Ascending aorta (tissue), 2 donors: ENCODE measurements around the gene HID1. TPM values are rescaled to one million over a fixed set of nuclear protein-coding genes. Genes with fewer than 3 reads are reported as not detected.

Experiments
- DNase-seq, 2 donors: peaks; one replicate each; pipeline ENCODE4 v3.0.0-alpha.2; 2019; ENCODE audit warnings: low spot score in 2 of 2
- H3K27ac ChIP-seq, 2 donors: fragments of 200-600 bp; sonication (generic); one replicate each; pipeline ENCODE4 v1.5.1; 2016 to 2017; ENCODE audit warnings: mild to moderate bottlenecking in 1 of 2
- H3K27me3 ChIP-seq: fragments of 200-600 bp; sonication (generic); one replicate; pipeline ENCODE4 v1.5.1; 2017
- H3K36me3 ChIP-seq, 2 donors: fragments of 200-600 bp; sonication (generic); one replicate each; pipeline ENCODE4 v1.5.1; 2016
- H3K4me1 ChIP-seq, 2 donors: fragments of 200-600 bp; sonication (generic); one replicate each; pipeline ENCODE4 v1.5.1; 2016 to 2017; ENCODE audit warnings: mild to moderate bottlenecking in 1 of 2
- H3K4me3 ChIP-seq, 2 donors: fragments of 200-600 bp; sonication (generic); one replicate each; pipeline ENCODE4 v1.5.1; 2016 to 2017; ENCODE audit warnings: mild to moderate bottlenecking in 1 of 2
- H3K9me3 ChIP-seq, 2 donors: fragments of 200-600 bp; sonication (generic); one replicate each; pipeline ENCODE4 v1.5.1; 2016
- CTCF ChIP-seq, 3 experiments: fragments of 200-600 bp in 2 of 3; fragments of 450-650 bp in 1 of 3; sonication (generic) in 2 of 3; IDR thresholded peaks; one replicate each; pipeline ENCODE4 v1.5.1; 2016 to 2019; ENCODE audit warnings: antibody characterized with exemption in 3 of 3, mild to moderate bottlenecking in 1 of 3, moderate library complexity in 1 of 3
- intact Hi-C: fragments of 100-400 bp; cut with DNase I; formaldehyde crosslinking; loops from one replicate; pipeline ENCODE4 v1.15.1; 2023
- total RNA-seq: library from RNA; depleted of rRNA; stranded (reverse); fragments of >200 nt; gene quantifications from one replicate; pipeline ENCODE4 v1.1.0, GENCODE V29; 2016

HID1 gene
- total RNA-seq, 1 donor from 2014 or later, result 103 TPM

DNA sequence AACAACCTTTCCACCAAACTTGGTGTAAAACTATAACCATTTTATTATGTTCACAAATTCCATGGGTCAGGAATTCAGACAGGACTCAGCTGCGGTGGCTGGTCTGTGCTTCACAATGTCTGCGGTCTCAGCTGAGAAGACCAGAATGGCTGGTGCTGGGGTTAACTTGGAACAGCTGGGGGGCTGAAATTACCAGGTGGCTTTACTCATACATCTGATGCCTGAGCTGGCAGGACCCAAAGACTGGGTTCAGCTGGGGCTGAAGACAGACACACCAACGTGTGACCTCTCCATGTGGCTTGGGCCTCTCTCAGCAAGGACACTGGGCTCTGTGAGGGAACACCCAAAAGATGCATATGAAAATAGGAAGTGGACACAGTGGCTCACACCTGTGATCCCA lies 5.7 kb upstream of the HID1 start:
- intact Hi-C loops, result no loop called here

GRCh38 chr17:74977802-74978201 lies 5.2 kb upstream of the HID1 start:
- Histone ChIP-seq H3K27ac (no peak overlapping the region), H3K4me3 (no peak overlapping the region), H3K4me1 (peaks cover 6 to 14% of the 10 kb centered on the region in 2 donors), H3K36me3 (no peaks in the 10 kb centered on the region), H3K9me3 (no peaks in the 10 kb centered on the region), H3K27me3 (no peaks in the 10 kb centered on the region)
- intact Hi-C loops, result no loop called here
- no peak for TF ChIP-seq CTCF (IDR thresholded peaks at IDR 0.05)
- DNase-seq, result no peak

More for the DNA sequence above, 5.7 kb upstream of the HID1 start:
- no peaks in the 10 kb centered on the region for H3K9me3 ChIP-seq
- H3K27me3 ChIP-seq, result no peaks in the 10 kb centered on the region
- H3K36me3 ChIP-seq, result no peaks in the 10 kb centered on the region
- TF ChIP-seq CTCF (IDR thresholded peaks at IDR 0.05), result no peak
- no peak overlapping the region for H3K4me3 ChIP-seq
- no peak for DNase-seq
- H3K27ac ChIP-seq, result no peak overlapping the region
- H3K4me1 ChIP-seq, result peaks cover 6 to 14% of the 10 kb centered on the region in 2 donors

DNA sequence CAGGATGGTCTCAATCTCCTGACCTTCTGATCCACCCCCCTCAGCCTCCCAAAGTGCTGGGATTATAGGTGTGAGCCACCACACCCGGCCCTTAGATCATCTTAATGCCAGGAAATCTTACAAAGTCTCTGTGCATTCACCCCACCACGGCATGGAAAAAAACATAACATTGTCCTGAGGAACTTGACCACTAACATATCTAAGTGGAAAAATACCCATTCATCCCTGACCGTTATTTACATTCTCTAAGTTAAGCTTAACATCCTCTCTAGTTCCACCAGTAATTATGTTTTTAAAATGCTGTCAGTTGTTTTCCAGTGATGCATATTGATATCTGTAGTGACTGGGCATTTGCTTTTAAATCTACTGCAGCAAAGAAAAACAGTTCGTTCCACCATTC lies 3.4 kb upstream of the HID1 start:
- H3K4me1 ChIP-seq, result peaks cover 4 to 10% of the 10 kb centered on the region in 2 donors
- no peak for TF ChIP-seq CTCF (IDR thresholded peaks at IDR 0.05)
- no peak overlapping the region for H3K27ac ChIP-seq
- no peak overlapping the region for H3K4me3 ChIP-seq
- no peaks in the 10 kb centered on the region for H3K9me3 ChIP-seq
- DNase-seq, result no peak
- H3K27me3 ChIP-seq, result no peaks in the 10 kb centered on the region
- H3K36me3 ChIP-seq, result no peaks in the 10 kb centered on the region
- intact Hi-C loops, result no loop called here

DNA sequence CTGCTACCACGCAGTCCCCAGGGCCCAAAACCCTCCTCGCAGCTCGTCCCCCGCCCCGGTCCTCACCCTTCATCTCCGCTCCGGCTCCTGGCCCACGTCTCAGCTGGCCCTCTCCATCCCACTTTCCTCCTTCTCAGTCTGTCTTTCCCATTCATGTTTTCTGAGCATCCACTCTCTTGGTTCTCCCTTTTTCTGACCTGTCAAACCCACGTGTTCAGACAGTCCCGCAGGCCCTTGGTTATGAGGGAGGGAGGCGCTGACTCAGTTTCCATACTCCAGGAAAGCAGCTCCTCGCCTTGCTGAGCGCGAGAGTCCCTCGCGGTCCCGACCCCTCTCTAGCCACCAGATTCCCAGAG lies 392 bp upstream of the HID1 start:
- Histone ChIP-seq H3K27me3 (no peaks in the 10 kb centered on the region), H3K27ac (no peak overlapping the region), H3K9me3 (no peaks in the 10 kb centered on the region), H3K4me1 (peaks cover 4 to 10% of the 10 kb centered on the region in 2 donors), H3K4me3 (peak overlapping the region; percentile 70 to 74), H3K36me3 (no peaks in the 10 kb centered on the region)
- TF ChIP-seq CTCF (IDR thresholded peaks at IDR 0.05), result no peak
- intact Hi-C loops, result no loop called here
- DNase-seq, result no peak

- no peaks in the 10 kb centered on the region for H3K9me3 ChIP-seq
- TF ChIP-seq CTCF (IDR thresholded peaks at IDR 0.05), result no peak
- peak overlapping the region; percentile 70 to 74 for H3K4me3 ChIP-seq
Observed at GRCh38 chr17:74971842-74972106, 785 bp downstream of the HID1 start.

DNA sequence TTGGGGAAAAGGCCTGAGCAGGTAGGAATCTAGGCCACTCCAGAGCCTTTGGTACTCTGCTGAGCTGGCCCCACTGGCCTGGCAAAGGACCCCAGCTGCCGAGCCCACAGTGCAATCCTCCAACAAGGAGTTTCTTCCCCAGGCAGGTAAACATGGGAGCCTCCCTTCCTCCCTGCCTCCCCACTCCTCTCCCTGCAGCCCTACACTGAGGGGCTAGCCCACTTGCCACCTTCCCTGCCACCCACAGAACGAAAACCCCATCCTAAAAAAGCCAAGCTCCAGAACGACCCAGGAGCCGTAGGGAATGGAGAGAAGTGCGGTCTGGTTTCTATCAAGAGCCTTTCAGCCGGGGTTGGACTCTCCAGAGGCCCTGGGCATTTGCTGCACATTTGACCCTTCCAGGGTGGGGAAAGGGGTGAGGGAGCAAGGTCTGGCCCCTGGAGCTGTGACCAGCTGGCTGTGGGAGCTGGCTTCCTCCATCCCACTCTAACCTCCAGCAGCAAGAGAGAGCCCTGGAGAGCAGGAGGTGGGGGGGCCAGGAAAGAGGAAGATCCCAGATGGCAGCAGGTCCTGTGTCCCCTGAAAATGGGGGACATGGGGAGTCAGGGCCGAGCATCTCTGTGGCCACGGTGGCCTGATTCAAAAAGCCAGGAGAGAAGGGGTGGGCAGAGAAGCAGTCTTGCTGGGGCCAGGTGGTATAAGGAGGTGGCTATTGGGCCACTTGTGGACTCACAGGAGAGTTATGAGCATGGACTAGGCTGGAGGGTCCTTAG lies 1.3 kb downstream of the HID1 start:
- Histone ChIP-seq H3K4me3 (peak overlapping the region; percentile 70 to 74), H3K9me3 (no peaks in the 10 kb centered on the region), H3K27ac (no peak overlapping the region), H3K36me3 (no peaks in the 10 kb centered on the region), H3K27me3 (no peaks in the 10 kb centered on the region), H3K4me1 (peaks cover 4 to 10% of the 10 kb centered on the region in 2 donors)
- no peak for DNase-seq
- intact Hi-C loops, result no loop called here
- TF ChIP-seq CTCF (IDR thresholded peaks at IDR 0.05), result no peak

More at GRCh38 chr17:74971842-74972106, 785 bp downstream of the HID1 start:
- no peak overlapping the region for H3K27ac ChIP-seq
- DNase-seq, result no peak
- peaks cover 4 to 10% of the 10 kb centered on the region in 2 donors for H3K4me1 ChIP-seq
- no peaks in the 10 kb centered on the region for H3K36me3 ChIP-seq
- no peaks in the 10 kb centered on the region for H3K27me3 ChIP-seq
- intact Hi-C loops, result no loop called here
